ENCODE data around the gene PDGFA. TPM values are rescaled to one million over a fixed set of nuclear protein-coding genes. Genes with fewer than 3 reads are reported as not detected.

Gene PDGFA
- total and polyA plus RNA-seq, 4 donors = 21.8 to 40.6 (median 25.6) TPM

- TF ChIP-seq, protein P1, sequence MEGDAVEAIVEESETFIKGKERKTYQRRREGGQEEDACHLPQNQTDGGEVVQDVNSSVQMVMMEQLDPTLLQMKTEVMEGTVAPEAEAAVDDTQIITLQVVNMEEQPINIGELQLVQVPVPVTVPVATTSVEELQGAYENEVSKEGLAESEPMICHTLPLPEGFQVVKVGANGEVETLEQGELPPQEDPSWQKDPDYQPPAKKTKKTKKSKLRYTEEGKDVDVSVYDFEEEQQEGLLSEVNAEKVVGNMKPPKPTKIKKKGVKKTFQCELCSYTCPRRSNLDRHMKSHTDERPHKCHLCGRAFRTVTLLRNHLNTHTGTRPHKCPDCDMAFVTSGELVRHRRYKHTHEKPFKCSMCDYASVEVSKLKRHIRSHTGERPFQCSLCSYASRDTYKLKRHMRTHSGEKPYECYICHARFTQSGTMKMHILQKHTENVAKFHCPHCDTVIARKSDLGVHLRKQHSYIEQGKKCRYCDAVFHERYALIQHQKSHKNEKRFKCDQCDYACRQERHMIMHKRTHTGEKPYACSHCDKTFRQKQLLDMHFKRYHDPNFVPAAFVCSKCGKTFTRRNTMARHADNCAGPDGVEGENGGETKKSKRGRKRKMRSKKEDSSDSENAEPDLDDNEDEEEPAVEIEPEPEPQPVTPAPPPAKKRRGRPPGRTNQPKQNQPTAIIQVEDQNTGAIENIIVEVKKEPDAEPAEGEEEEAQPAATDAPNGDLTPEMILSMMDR (IDR thresholded peaks at IDR 0.05; ENCODE audit: control extremely low read depth, extremely low read depth) = no peak
- no peak for DNase-seq
- peaks cover 0 to 3% (median 0%) of the 10 kb centered on the region in 4 donors for H3K9me3 ChIP-seq (ENCODE audit: control insufficient read depth in 4 of 4, insufficient read depth in 3 of 4, low read length in 3 of 4)
- no peak overlapping the region for H3K27ac ChIP-seq (ENCODE audit: low read depth in 1 of 2, low read length in 1 of 2)
- WGBS, 2 donors = 92 to 97% methylated on average over 19 of the region's 19 CpGs
- peaks cover 0 to 27% (median 0%) of the 10 kb centered on the region in 5 donors for H3K4me1 ChIP-seq (ENCODE audit: control insufficient read depth in 5 of 5, insufficient read depth in 5 of 5, low read length in 5 of 5)
- H3K27me3 ChIP-seq (ENCODE audit: control insufficient read depth in 3 of 3, insufficient read depth in 3 of 3, low read length in 2 of 3) = no peaks in the 10 kb centered on the region
- no peak for ATAC-seq (ENCODE audit: insufficient read depth, low FRiP score)
- peaks cover 0 to 1% (median 0%) of the 10 kb centered on the region in 4 donors for H3K36me3 ChIP-seq (ENCODE audit: control insufficient read depth in 4 of 4, insufficient read depth in 4 of 4, low read length in 4 of 4)
- H3K4me3 ChIP-seq = no peak overlapping the region
- no peak overlapping the region for H3K9ac ChIP-seq (ENCODE audit: insufficient read depth in 1 of 2, low read length in 2 of 2)
Observed at GRCh38 chr7:550881-551614, 31.4 kb upstream of the PDGFA start.

DNA sequence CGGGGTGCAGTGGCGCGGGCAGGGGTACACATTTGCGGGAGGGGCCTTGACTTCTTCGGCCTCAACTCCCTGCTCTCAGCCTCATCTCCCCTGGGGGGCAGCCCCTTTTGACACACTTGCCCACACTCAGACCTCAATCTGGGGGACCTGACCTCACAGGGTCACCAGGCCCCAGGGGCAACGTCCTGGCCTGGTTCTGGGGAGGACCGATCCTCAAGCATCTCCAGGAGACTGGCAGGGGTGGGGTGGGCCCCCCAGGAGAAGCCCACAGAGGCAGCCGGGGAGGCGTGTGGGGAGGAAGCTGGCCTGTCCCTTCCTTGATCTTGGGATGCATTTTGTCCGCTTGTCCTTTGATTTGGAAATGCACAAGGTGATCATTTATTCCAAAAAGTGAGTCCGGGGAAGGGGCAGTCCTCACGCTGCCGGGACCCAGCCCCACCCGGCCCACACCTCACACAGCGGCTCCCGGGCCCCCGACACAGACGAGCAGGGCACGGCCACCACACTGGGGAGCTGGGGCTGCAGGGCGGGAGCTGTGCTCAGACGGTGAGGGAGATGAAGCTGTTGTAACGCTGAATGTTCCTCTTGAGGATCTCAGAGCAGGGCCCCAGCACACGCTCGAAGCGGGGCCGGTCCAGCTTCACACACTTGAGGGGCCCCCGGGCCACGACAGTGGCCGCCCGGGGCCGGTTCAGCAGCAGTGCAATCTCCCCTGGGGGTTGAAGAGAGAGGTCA, 30.4 kb upstream of the PDGFA start:
- Histone ChIP-seq H3K9me3 (ENCODE audit: control insufficient read depth in 4 of 4, insufficient read depth in 3 of 4, low read length in 3 of 4) (peaks cover 0 to 3% (median 0%) of the 10 kb centered on the region in 4 donors), H3K4me1 (ENCODE audit: control insufficient read depth in 5 of 5, insufficient read depth in 5 of 5, low read length in 5 of 5) (peaks cover 0 to 27% (median 0%) of the 10 kb centered on the region in 5 donors), H3K9ac (ENCODE audit: insufficient read depth in 1 of 2, low read length in 2 of 2) (no peak overlapping the region), H3K27ac (ENCODE audit: low read depth in 1 of 2, low read length in 1 of 2) (no peak overlapping the region), H3K4me3 (no peak overlapping the region), H3K27me3 (ENCODE audit: control insufficient read depth in 3 of 3, insufficient read depth in 3 of 3, low read length in 2 of 3) (no peaks in the 10 kb centered on the region), H3K36me3 (ENCODE audit: control insufficient read depth in 4 of 4, insufficient read depth in 4 of 4, low read length in 4 of 4) (peaks cover 0 to 1% (median 0%) of the 10 kb centered on the region in 4 donors)
- 93 to 96% methylated on average over 31 of the region's 31 CpGs for WGBS, 2 donors
- DNase-seq = no peak
- no peak for ATAC-seq (ENCODE audit: insufficient read depth, low FRiP score)
- TF ChIP-seq, protein P1 (IDR thresholded peaks at IDR 0.05; ENCODE audit: control extremely low read depth, extremely low read depth) = no peak

DNA sequence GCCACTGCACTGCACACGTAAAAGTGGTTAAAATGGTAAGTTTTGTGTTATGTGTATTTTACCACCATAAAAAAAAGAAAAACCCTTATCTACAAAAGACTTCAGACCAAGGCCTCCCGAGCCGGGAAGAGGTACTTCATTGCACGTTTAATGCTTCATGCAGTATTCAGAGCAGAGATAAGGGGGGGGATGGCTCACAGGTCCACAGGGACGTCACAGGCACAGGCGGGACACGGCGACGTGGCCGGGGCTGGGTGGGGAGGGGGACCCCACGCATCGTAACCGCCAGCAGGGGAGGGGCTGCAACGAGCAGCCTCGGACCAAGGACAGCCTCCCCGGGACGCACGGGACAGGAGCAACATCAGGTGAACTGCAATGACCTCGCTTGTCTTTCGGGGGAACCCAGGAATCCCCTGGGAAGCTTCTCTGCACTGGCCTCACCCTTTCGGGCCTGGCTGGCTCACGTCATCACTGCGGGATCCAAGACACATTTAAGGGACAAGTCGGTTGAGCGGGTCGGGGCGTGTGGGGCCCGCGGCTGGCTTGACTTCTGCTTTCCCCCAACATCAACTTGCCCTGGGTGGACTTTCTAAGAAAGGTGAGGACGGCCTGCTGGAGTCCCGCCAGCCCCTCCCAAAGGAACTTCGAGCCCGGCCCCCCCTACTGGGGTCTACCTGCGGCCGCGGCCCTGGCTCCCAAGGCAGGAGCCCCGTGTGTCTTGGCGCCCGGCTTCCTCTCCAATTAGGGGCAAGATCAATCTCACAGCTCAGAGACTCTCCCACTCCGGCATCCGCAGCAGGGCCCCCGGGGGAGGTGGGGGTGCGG, 29.6 kb upstream of the PDGFA start:
- TF ChIP-seq, protein P1 (IDR thresholded peaks at IDR 0.05; ENCODE audit: control extremely low read depth, extremely low read depth) = no peak
- H3K27me3 ChIP-seq (ENCODE audit: control insufficient read depth in 3 of 3, insufficient read depth in 3 of 3, low read length in 2 of 3) = no peaks in the 10 kb centered on the region
- H3K27ac ChIP-seq (ENCODE audit: low read depth in 1 of 2, low read length in 1 of 2) = no peak overlapping the region
- H3K36me3 ChIP-seq (ENCODE audit: control insufficient read depth in 4 of 4, insufficient read depth in 4 of 4, low read length in 4 of 4) = peaks cover 0 to 1% (median 0%) of the 10 kb centered on the region in 4 donors
- peak in 1 of 3 donors; percentile 38 for DNase-seq
- H3K4me1 ChIP-seq (ENCODE audit: control insufficient read depth in 5 of 5, insufficient read depth in 5 of 5, low read length in 5 of 5) = peaks cover 0 to 27% (median 0%) of the 10 kb centered on the region in 5 donors
- ATAC-seq (ENCODE audit: insufficient read depth, low FRiP score) = no peak
- H3K4me3 ChIP-seq = no peak overlapping the region
- no peak overlapping the region for H3K9ac ChIP-seq (ENCODE audit: insufficient read depth in 1 of 2, low read length in 2 of 2)
- peaks cover 0 to 3% (median 0%) of the 10 kb centered on the region in 4 donors for H3K9me3 ChIP-seq (ENCODE audit: control insufficient read depth in 4 of 4, insufficient read depth in 3 of 4, low read length in 3 of 4)
- WGBS, 2 donors = 85 to 88% methylated on average over 43 of the region's 43 CpGs
